B cell (primary cell): Measurements from ENCODE around the gene KLK4.

Experiments
- EZH2 ChIP-seq: IDR thresholded peaks from 2 replicates; pipeline ENCODE4 v1.6.1; 2012; ENCODE audit warnings: borderline replicate concordance, low read depth, mild to moderate bottlenecking, moderate library complexity, low read length; ENCODE audit not compliant: insufficient read depth, poor library complexity, severe bottlenecking
- TF ChIP-seq, protein P1 (sequence below): fragments of 200-600 bp; IDR thresholded peaks from one replicate; pipeline ENCODE4 v1.8.0; 2022; ENCODE audit warnings: antibody characterized with exemption, mild to moderate bottlenecking

DNA sequence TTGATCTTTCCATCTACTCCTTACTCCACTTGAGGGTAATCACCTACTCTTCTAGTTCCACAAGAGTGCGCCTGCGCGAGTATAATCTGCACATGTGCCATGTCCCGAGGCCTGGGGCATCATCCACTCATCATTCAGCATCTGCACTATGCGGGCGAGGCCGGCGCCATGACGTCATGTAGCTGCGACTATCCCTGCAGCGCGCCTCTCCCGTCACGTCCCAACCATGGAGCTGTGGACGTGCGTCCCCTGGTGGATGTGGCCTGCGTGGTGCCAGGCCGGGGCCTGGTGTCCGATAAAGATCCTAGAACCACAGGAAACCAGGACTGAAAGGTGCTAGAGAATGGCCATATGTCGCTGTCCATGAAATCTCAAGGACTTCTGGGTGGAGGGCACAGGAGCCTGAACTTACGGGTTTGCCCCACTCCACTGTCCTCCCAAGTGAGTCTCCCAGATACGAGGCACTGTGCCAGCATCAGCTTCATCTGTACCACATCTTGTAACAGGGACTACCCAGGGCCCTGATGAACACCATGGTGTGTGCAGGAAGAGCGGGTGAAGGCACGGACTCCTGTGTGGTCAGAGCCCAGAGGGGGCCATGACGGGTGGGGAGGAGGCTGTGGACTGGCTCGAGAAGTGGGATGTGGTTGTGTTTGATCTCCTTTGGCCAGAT, 40.6 kb downstream of the KLK4 start:
- TF ChIP-seq, protein P1, sequence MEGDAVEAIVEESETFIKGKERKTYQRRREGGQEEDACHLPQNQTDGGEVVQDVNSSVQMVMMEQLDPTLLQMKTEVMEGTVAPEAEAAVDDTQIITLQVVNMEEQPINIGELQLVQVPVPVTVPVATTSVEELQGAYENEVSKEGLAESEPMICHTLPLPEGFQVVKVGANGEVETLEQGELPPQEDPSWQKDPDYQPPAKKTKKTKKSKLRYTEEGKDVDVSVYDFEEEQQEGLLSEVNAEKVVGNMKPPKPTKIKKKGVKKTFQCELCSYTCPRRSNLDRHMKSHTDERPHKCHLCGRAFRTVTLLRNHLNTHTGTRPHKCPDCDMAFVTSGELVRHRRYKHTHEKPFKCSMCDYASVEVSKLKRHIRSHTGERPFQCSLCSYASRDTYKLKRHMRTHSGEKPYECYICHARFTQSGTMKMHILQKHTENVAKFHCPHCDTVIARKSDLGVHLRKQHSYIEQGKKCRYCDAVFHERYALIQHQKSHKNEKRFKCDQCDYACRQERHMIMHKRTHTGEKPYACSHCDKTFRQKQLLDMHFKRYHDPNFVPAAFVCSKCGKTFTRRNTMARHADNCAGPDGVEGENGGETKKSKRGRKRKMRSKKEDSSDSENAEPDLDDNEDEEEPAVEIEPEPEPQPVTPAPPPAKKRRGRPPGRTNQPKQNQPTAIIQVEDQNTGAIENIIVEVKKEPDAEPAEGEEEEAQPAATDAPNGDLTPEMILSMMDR, result no peak
- TF ChIP-seq EZH2, result no peak
